Stimulated activated CD4-positive, alpha-beta T cell treated with anti-CD3 and anti-CD28 coated beads, Interleukin-2, amount 100 ng/mL, for 24 hours (primary cell): ENCODE data around the gene PAX5.

Experiments used
- DNase-seq, 2 donors: peaks; one replicate each; pipeline ENCODE4 v3.0.0-alpha.2; 2020

The PAX5 gene

DNA sequence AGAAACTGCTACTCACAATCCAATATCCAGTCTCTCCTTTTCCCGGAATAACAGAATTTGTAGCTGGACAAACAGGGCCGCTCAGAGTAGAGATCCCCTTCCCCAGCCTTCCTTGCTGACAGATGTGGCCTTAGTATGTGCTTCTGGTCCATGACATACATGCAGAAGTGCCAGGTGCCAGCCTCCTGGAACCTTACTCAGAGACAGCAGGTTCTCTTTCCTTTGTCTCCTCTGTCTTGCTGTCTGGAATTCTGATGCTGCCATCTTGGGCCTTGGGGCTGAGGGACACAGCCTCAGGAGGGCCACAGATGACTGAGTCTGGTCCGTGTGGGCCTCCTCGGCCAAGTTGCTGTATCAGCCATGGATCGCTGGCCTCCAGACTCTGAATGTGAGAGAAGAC is 210.1 kb downstream of the PAX5 start:
- no peak for DNase-seq

- DNase-seq: no peak
Measured at GRCh38 chr9:36823466-36823865, 210.6 kb downstream of the PAX5 start.

DNA sequence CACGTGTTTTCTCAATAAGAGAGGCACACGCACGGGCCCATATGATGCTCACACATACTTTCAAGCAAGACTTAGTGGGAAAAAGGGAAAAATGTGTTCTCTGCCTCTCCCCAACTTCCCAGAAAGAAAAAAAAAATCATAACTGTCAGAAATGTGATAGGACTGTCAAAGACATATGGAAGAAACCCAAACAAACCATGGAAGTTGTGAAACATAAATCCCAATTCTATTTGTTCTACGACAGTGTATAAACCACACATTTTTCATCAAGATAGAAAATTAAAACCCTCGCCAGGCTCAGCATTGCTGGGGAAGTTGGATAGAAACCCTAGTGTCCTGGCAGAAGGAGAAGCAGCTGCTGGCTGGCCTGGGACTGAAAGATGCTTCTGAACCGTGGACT is 211.9 kb downstream of the PAX5 start:
- DNase-seq: no peak

GRCh38 chr9:36820392-36820861 is 213.6 kb downstream of the PAX5 start:
- DNase-seq: no peak

DNA sequence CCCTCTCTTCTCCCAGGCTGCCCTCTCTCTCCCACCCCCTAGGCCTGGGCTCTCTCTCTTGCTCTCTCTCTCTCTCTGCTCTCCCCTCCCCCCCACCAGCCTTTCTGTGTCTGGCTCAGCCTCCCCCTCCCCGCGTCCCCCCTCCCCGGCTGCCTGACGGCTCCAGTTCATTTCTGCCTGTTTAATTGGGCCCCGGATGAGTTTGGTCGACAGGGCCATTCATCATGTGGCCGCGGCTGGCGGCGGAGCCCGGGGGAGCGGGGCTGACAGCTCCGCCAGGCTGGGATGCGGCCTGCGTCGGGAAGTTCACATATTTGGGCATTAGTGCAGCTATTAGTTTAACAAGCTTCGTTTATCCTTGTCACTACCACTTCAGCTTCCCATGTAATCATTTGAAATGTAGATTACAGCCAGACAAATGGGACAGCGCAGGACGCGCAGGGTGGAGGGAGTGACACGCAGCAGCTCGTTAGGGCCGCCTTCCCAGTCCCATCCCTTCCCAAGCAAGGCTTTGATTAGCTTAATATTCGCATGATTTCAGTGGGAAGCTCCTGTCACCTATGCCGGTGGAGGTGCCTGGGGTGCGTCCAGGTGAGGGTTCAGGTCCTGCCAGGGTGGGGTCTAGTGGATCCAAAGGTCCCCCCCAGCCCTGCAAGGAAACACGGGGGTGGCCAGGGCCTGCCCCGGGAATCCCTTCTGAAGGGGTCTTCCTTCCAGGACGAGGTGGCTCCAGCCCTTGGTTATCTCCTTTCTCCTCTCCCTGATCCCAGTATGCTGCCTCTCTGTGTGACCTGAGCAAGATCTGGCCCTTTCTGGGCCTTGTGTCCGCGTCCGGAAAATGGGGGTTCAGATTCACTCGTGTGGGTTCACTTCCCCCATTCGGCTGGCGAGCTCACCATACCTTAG is 214.8 kb downstream of the PAX5 start:
- DNase-seq: no peak

- DNase-seq: no peak
Measured at GRCh38 chr9:36818242-36818938, 215.7 kb downstream of the PAX5 start.

DNA sequence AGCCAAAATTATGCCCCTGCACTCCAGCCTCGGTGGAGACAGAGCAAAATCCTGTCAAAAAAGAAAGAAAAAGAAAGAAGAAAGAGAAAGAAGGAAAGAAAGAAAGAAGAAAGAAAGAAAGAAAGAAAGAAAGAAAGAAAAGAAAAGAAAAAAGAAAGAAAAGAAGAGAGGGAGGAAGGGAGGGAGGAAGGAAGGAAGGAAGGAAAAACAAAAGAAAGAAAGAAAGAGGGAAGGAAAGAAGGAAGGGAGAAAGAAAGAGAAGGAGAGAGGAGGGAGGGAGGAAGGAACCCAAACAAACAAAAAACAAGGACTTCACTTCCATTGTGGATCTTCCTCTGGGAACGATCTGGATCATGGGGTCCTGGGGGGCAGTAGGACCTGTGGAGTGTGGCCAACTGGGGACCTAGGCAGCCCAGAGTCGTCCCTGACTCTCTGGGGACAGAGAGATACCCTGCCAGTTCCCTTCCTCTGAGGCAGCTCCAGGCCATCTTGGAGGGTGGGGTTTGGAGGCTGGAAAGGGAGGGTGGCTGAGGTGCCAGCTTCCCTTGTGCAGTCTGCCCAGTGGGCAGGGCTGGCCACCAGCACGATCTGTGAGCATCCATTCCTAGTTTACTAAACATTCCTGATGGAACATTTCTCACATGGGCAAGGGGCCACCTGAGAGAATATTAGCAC is 216.8 kb downstream of the PAX5 start:
- no peak for DNase-seq

GRCh38 chr9:36816371-36816770 is 217.7 kb downstream of the PAX5 start:
- DNase-seq: no peak

- no peak for DNase-seq
Measured at GRCh38 chr9:36815566-36816348, 218.3 kb downstream of the PAX5 start.

GRCh38 chr9:36815023-36815422 is 219.0 kb downstream of the PAX5 start:
- no peak for DNase-seq

DNA sequence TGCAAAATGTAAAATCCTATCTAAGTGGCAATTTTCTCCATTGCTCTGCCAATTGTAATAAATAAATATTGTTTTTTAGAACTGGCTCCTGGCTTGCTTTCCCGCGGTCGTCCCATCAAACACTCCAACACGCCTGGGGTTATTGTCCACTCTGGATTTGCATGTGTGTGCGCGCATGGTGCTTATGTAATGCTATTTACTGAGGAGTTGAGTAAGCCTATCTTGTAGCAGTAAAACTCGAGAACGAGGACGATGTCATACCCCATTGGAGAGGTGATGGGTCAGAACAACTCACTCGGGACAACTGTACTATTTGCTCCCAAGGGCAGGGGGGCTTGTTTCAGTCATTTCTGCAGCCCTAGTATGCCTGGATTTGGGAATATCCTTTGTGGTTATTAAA is 220.9 kb downstream of the PAX5 start:
- no peak for DNase-seq

- no peak for DNase-seq
Measured at GRCh38 chr9:36812556-36812955, 221.5 kb downstream of the PAX5 start.

- DNase-seq: no peak
Measured at GRCh38 chr9:36808251-36808650, 225.8 kb downstream of the PAX5 start.

DNA sequence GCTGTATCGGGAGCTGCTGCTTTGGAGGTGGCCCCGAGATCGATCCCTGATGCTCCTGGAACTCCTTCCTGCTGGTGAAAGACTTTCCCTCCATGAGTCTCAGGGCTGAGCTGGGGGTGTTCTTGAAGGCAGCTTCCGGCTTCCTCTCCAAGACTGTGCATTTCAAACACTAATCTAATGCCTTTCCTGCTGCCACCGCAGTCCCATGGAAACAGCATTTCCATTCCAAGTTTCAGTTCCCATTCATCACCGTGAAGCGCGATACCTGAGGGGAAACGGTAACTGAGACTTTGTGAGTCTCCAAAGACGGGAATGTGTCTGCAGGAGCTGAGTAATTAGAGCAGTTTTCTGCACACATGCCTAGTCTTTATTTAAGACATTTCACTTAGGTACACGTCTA is 230.1 kb downstream of the PAX5 start:
- no peak for DNase-seq

- DNase-seq: no peak
Measured at GRCh38 chr9:36802201-36802920, 231.7 kb downstream of the PAX5 start.

GRCh38 chr9:36800455-36800854 is 233.6 kb downstream of the PAX5 start:
- DNase-seq: no peak

DNA sequence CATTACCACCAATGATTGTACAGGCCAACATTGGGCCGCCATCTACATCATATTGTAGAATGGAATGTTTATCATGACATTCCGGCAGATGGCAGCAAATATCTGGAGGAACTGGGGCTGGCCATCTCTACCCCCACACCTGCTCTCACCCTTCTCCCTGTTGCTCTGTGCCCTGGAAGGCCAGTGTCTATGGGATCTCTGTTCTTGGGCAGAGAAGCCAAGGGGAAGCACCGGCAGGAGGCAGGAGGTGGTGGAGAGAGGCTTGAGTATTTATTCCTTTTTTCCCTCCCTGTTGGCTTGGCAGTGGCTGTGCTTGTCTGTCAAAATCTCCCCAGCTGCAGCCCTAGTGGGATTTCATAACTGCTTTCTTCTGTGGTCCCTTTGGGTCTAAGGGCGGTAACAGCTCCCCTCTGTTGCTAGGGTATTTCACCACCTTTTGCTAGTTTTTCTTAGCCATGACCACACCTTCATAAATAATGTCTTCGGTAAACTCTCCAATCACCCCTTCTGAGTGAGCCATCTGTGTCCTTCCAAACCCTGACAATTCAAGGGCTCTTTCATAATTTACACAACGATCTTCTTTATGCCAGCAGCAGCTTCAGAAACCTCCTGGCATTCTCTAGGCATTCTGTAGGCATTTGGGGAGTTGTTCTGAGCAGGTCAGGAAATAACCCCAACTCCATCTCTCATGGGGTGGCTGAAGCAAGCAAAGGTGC is 235.6 kb downstream of the PAX5 start:
- no peak for DNase-seq

- no peak for DNase-seq
Measured at GRCh38 chr9:36797471-36798220, 236.4 kb downstream of the PAX5 start.

DNA sequence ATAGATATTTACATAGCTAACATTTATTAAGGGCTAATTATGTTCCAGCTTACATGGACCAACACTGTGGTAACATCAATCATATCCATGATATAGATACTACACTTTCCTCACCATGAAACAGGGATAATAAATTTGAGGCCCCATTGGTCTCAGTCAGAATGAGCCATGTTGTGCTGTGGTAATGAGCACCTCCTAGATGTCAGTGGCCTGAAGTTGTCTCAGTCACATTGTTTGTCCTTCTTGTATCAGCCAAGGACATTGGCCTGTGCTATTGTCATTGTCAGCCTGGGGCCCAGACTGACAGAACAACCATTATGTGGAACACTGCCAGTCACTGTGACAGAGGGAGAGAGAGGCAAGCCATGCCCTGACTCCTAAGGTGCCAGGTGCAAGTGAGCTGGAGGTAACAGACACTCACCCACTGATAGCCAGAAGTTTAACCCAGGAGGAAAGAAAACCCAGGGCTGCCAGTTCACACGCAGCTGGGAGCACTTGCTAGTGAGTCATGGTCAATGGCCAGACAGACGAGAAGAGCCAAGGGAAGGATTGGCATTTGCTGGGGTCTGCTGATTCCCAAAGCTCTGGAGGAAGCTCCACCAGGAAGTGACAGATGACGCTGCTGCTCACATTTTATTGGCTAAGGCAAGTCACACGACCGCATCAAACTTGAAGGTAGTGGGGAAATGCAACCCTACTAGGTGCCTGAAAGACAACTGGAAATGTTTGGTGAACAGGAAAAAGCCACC is 237.2 kb downstream of the PAX5 start:
- no peak for DNase-seq

DNA sequence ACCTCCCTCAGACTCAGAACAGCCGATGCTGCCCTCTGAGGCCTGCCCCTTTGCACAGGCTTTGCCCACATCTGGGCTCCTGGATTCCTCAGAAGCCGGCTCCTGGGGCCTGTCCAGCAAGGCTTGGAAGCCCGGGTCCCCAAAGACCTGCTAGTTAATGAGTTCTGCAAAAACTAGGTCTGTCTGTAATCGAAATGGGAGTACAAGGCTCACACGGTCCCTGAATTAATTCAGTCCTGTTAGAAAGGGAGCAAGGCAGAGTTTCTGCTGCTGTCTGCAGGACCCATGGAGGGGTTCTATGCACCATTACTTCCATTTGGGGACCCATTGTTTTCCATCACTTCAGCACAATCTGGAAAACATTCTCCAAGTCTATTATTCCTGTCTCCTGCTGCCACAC is 239.6 kb downstream of the PAX5 start:
- DNase-seq: no peak
